ENCODE measurements around the gene FAM237A. TPM values are rescaled to one million over a fixed set of nuclear protein-coding genes. Genes with fewer than 3 reads are reported as not detected.

The FAM237A gene
- total RNA-seq, 2 donors from 2014 or later = not detected

DNA sequence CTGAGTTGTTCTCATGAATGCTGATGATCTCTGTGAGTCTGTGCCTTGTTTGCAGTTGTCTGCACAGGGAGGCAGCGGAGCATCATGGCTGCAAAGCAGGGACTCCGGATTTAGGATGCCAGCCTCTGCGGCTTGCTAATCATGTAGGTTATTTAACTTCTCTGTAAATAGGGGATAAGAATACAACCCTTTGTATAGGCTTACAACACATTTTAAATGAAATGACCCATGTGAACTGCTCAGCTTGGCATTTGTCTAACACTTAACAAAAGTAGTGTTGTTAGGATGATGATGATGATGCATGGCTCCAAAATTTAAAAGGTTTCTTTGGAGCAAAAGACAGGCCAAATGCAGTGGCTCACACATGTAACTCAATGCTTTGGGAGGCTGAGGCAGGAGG, 56.5 kb downstream of the FAM237A start:
- no peak for ATAC-seq (replicated peaks in 1 of 2)
- no peaks in the 10 kb centered on the region for H3K36me3 Mint-ChIP-seq (ENCODE audit: insufficient read depth in 2 of 2)
- no peak overlapping the region for H3K4me3 Mint-ChIP-seq
- H3K27ac Mint-ChIP-seq = no peak overlapping the region
- peaks cover 5% of the 10 kb centered on the region for H3K4me1 Mint-ChIP-seq (ENCODE audit: low read depth)
- H3K9me3 Mint-ChIP-seq = no peaks in the 10 kb centered on the region
- no peak for DNase-seq
- peaks cover 28% of the 10 kb centered on the region for H3K27me3 Mint-ChIP-seq (ENCODE audit: low read depth)

Other genes with a start within 250 kb of the FAM237A start
- gene ADAM23, start 199.0 kb upstream of the FAM237A start, total RNA-seq = 1 to 10 TPM; 2.4 to 3.0 TPM
- not detected for gene DYTN, start 75.9 kb downstream of the FAM237A start, total RNA-seq
- gene MDH1B, start 122.8 kb downstream of the FAM237A start, total RNA-seq = under 1 TPM; 0.56 to 0.96 TPM
- 10 to 100 TPM; 24.9 to 26.6 TPM for gene FASTKD2, start 123.1 kb downstream of the FAM237A start, total RNA-seq